Measurements from ENCODE around the gene DMD. TPM values are rescaled to one million over a fixed set of nuclear protein-coding genes. Genes with fewer than 3 reads are reported as not detected.

DMD gene
- polyA plus RNA-seq, 1 donor from 2014 or later: 21.6 TPM

DNA sequence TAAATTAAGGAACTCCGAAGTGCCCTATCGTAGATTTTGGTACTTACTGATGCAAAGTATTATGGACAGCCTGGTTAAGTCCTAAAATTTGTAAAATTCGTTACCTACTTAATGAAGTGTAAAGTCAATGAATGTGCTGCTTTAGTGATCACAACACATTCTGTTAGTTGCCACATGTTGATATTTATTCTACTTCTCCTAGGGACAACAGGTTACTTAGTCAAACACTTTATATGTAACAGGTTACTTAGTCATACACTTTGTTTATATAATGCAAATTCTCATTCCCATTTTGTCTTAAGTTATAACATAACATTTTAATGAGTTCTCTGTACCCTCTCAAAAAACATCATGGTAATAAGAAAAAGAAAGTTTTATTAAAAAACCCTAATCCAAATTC lies 1496.6 kb downstream of the DMD start:
- TF ChIP-seq EP300 (conservative IDR thresholded peaks at IDR 0.05; ENCODE audit: poor library complexity, severe bottlenecking): no peak
- TF ChIP-seq MXI1 (conservative IDR thresholded peaks at IDR 0.05; ENCODE audit: poor library complexity, severe bottlenecking): no peak
- TF ChIP-seq, protein P1, sequence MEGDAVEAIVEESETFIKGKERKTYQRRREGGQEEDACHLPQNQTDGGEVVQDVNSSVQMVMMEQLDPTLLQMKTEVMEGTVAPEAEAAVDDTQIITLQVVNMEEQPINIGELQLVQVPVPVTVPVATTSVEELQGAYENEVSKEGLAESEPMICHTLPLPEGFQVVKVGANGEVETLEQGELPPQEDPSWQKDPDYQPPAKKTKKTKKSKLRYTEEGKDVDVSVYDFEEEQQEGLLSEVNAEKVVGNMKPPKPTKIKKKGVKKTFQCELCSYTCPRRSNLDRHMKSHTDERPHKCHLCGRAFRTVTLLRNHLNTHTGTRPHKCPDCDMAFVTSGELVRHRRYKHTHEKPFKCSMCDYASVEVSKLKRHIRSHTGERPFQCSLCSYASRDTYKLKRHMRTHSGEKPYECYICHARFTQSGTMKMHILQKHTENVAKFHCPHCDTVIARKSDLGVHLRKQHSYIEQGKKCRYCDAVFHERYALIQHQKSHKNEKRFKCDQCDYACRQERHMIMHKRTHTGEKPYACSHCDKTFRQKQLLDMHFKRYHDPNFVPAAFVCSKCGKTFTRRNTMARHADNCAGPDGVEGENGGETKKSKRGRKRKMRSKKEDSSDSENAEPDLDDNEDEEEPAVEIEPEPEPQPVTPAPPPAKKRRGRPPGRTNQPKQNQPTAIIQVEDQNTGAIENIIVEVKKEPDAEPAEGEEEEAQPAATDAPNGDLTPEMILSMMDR (IDR thresholded peaks at IDR 0.05; ENCODE audit: poor library complexity, severe bottlenecking): no peak
- no peak for TF ChIP-seq SMC3 (conservative IDR thresholded peaks at IDR 0.05; ENCODE audit: poor library complexity)
- no peak for TF ChIP-seq EZH2 (IDR thresholded peaks at IDR 0.05; ENCODE audit: borderline replicate concordance, insufficient read depth, low read length, poor library complexity, severe bottlenecking)
- TF ChIP-seq TAF1 (IDR thresholded peaks at IDR 0.05; ENCODE audit: low read depth): no peak
- no peak for TF ChIP-seq POLR2AphosphoS5 (IDR thresholded peaks at IDR 0.05)
- no peak for TF ChIP-seq RAD21 (conservative IDR thresholded peaks at IDR 0.05)
- TF ChIP-seq, protein P2, sequence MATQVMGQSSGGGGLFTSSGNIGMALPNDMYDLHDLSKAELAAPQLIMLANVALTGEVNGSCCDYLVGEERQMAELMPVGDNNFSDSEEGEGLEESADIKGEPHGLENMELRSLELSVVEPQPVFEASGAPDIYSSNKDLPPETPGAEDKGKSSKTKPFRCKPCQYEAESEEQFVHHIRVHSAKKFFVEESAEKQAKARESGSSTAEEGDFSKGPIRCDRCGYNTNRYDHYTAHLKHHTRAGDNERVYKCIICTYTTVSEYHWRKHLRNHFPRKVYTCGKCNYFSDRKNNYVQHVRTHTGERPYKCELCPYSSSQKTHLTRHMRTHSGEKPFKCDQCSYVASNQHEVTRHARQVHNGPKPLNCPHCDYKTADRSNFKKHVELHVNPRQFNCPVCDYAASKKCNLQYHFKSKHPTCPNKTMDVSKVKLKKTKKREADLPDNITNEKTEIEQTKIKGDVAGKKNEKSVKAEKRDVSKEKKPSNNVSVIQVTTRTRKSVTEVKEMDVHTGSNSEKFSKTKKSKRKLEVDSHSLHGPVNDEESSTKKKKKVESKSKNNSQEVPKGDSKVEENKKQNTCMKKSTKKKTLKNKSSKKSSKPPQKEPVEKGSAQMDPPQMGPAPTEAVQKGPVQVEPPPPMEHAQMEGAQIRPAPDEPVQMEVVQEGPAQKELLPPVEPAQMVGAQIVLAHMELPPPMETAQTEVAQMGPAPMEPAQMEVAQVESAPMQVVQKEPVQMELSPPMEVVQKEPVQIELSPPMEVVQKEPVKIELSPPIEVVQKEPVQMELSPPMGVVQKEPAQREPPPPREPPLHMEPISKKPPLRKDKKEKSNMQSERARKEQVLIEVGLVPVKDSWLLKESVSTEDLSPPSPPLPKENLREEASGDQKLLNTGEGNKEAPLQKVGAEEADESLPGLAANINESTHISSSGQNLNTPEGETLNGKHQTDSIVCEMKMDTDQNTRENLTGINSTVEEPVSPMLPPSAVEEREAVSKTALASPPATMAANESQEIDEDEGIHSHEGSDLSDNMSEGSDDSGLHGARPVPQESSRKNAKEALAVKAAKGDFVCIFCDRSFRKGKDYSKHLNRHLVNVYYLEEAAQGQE (IDR thresholded peaks at IDR 0.05; ENCODE audit: borderline replicate concordance): no peak
- no peak overlapping the region for H2AFZ ChIP-seq (ENCODE audit: low read depth, low read length)
- H3K27me3 ChIP-seq (ENCODE audit: insufficient read depth, low read depth, low read length): no peaks in the 10 kb centered on the region
- H3K27ac ChIP-seq (ENCODE audit: low read length): no peak overlapping the region
- no peak overlapping the region for H3K4me3 ChIP-seq (ENCODE audit: low read length)
- H3K36me3 ChIP-seq (ENCODE audit: insufficient read depth, low read length): no peaks in the 10 kb centered on the region
- H3K9me3 ChIP-seq (ENCODE audit: low read length): no peaks in the 10 kb centered on the region
- no peaks in the 10 kb centered on the region for H3K79me2 ChIP-seq (replicated peaks; ENCODE audit: insufficient read depth, low read length)
- no peak overlapping the region for H3K9ac ChIP-seq (ENCODE audit: low read length)
- H3F3A ChIP-seq (ENCODE audit: insufficient read depth, low read length, poor library complexity, severe bottlenecking): no peaks in the 10 kb centered on the region
- H4K20me1 ChIP-seq (ENCODE audit: insufficient read depth): no peaks in the 10 kb centered on the region
- H3K4me2 ChIP-seq (ENCODE audit: low read length): no peak overlapping the region
- H3K9me2 ChIP-seq (ENCODE audit: insufficient read depth, low read length): no peaks in the 10 kb centered on the region

DNA sequence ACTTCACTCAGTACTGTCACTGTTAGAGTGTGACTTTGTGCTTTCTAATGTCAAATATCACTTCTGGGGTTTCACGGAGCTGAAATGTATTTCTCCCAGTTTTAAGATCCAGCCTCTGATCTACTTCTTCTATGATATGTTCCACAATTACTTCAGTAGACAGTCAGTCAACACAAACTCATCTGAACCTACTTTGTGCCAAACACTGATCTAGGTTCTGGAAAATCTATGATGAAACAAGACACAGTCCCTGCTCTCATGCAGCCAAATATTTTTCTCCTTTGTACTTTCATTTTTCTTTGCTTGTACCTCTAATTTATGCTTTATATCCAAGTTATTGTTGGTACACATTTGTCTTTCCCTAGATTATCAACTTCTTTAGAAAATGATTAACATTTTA lies 1498.2 kb downstream of the DMD start:
- H4K20me1 ChIP-seq (ENCODE audit: insufficient read depth): no peaks in the 10 kb centered on the region
- H3K9me3 ChIP-seq (ENCODE audit: low read length): no peaks in the 10 kb centered on the region
- no peaks in the 10 kb centered on the region for H3F3A ChIP-seq (ENCODE audit: insufficient read depth, low read length, poor library complexity, severe bottlenecking)
- H3K36me3 ChIP-seq (ENCODE audit: insufficient read depth, low read length): no peaks in the 10 kb centered on the region
- no peak overlapping the region for H3K4me2 ChIP-seq (ENCODE audit: low read length)
- no peak overlapping the region for H2AFZ ChIP-seq (ENCODE audit: low read depth, low read length)
- H3K4me3 ChIP-seq (ENCODE audit: low read length): no peak overlapping the region
- H3K27ac ChIP-seq (ENCODE audit: low read length): no peak overlapping the region
- TF ChIP-seq MXI1 (conservative IDR thresholded peaks at IDR 0.05; ENCODE audit: poor library complexity, severe bottlenecking) (no peak), SMC3 (conservative IDR thresholded peaks at IDR 0.05; ENCODE audit: poor library complexity) (no peak), EP300 (conservative IDR thresholded peaks at IDR 0.05; ENCODE audit: poor library complexity, severe bottlenecking) (no peak), POLR2AphosphoS5 (IDR thresholded peaks at IDR 0.05) (no peak), RAD21 (conservative IDR thresholded peaks at IDR 0.05) (no peak), TAF1 (IDR thresholded peaks at IDR 0.05; ENCODE audit: low read depth) (no peak)
- TF ChIP-seq, protein P2 (IDR thresholded peaks at IDR 0.05; ENCODE audit: borderline replicate concordance): no peak
- TF ChIP-seq, protein P1 (IDR thresholded peaks at IDR 0.05; ENCODE audit: poor library complexity, severe bottlenecking): no peak
- H3K27me3 ChIP-seq (ENCODE audit: insufficient read depth, low read depth, low read length): no peaks in the 10 kb centered on the region
- H3K9me2 ChIP-seq (ENCODE audit: insufficient read depth, low read length): no peaks in the 10 kb centered on the region
- no peak overlapping the region for H3K9ac ChIP-seq (ENCODE audit: low read length)
- H3K79me2 ChIP-seq (replicated peaks; ENCODE audit: insufficient read depth, low read length): no peaks in the 10 kb centered on the region
